Gastroesophageal sphincter (tissue), 3 donors: ENCODE measurements around the gene CASK.

Source experiments
- CTCF ChIP-seq, 4 experiments: fragments of 200-600 bp in 2 of 4; fragments of 450-650 bp in 2 of 4; sonication (generic) in 1 of 4; IDR thresholded peaks; one replicate each; pipeline ENCODE4 v1.5.1; 2017 to 2019; ENCODE audit warnings: antibody characterized with exemption in 4 of 4, mild to moderate bottlenecking in 2 of 4, moderate library complexity in 2 of 4
- EP300 ChIP-seq: sonication (generic); formaldehyde crosslinking; IDR thresholded peaks from one replicate; pipeline ENCODE4 v1.6.1; 2017; ENCODE audit warnings: antibody characterized with exemption, mild to moderate bottlenecking
- POLR2A ChIP-seq, 2 donors: fragments of 450-650 bp; IDR thresholded peaks; one replicate each; pipeline ENCODE4 v1.6.1; 2017; ENCODE audit warnings: antibody characterized with exemption in 2 of 2, mild to moderate bottlenecking in 2 of 2, moderate library complexity in 1 of 2
- POLR2AphosphoS5 ChIP-seq: sonication (generic); formaldehyde crosslinking; IDR thresholded peaks from one replicate; pipeline ENCODE4 v1.6.1; 2017; ENCODE audit warnings: antibody characterized with exemption

GRCh38 chrX:41666251-41666650, 257.1 kb downstream of the CASK start:
- no peak for TF ChIP-seq POLR2A (IDR thresholded peaks at IDR 0.05)
- TF ChIP-seq CTCF (IDR thresholded peaks at IDR 0.05), result no peak
- no peak for TF ChIP-seq POLR2AphosphoS5
- no peak for TF ChIP-seq EP300
